HepG2 (cell line): ENCODE results near the gene RPS19. TPM values are rescaled to one million over a fixed set of nuclear protein-coding genes. Genes with fewer than 3 reads are reported as not detected.
A peak's percentile ranks its signal among the peaks of the same experiment; 100 is the strongest.

Experiments used
- ARNT ChIP-seq: fragments of 450-650 bp; IDR thresholded peaks from 2 replicates; pipeline ENCODE4 v1.6.1; 2017
- ATF7-NPFF ChIP-seq: sonication (generic); formaldehyde crosslinking; IDR thresholded peaks from 2 replicates; pipeline ENCODE4 v1.8.1; 2023; ENCODE audit warnings: mild to moderate bottlenecking, low read depth, missing genetic modification reagents, moderate library complexity
- CHD4 ChIP-seq: fragments of 200-600 bp; sonication (generic); IDR thresholded peaks from 2 replicates; pipeline ENCODE4 v1.7.0; 2017; ENCODE audit warnings: mild to moderate bottlenecking, low read length, borderline replicate concordance
- FOXK2 ChIP-seq: fragments of 450-650 bp; IDR thresholded peaks from 2 replicates; pipeline ENCODE4 v1.6.1; 2016
- HOXA3 ChIP-seq: sonication (generic); formaldehyde crosslinking; IDR thresholded peaks from 2 replicates; pipeline ENCODE4 v1.5.0; 2020; ENCODE audit warnings: missing genetic modification reagents
- HOXA7 ChIP-seq: sonication (generic); formaldehyde crosslinking; IDR thresholded peaks from 2 replicates; pipeline ENCODE4 v1.8.1; 2022; ENCODE audit warnings: mild to moderate bottlenecking, missing genetic modification reagents, moderate library complexity
- IRF2 ChIP-seq: IDR thresholded peaks from 2 replicates; pipeline ENCODE4 v1.6.1; 2018; ENCODE audit warnings: missing genetic modification reagents, missing compliant biosample characterization
- MTA3 ChIP-seq: sonication (generic); formaldehyde crosslinking; IDR thresholded peaks from 2 replicates; pipeline ENCODE4 v1.4.0; 2020; ENCODE audit warnings: missing genetic modification reagents
- SAFB2 ChIP-seq: sonication (generic); formaldehyde crosslinking; IDR thresholded peaks from 2 replicates; pipeline ENCODE4 v1.5.1; 2020; ENCODE audit warnings: missing genetic modification reagents, low read depth, mild to moderate bottlenecking, borderline replicate concordance
- SMARCE1 ChIP-seq: fragments of 450-650 bp; IDR thresholded peaks from 2 replicates; pipeline ENCODE4 v1.6.1; 2017; ENCODE audit warnings: borderline replicate concordance
- SRF ChIP-seq: IDR thresholded peaks from 2 replicates; pipeline ENCODE4 v1.6.1; 2011; ENCODE audit warnings: mild to moderate bottlenecking, low read depth, low read length, moderate library complexity
- SYNCRIP ChIP-seq: fragments of 200-400 bp; formaldehyde crosslinking; IDR thresholded peaks from 2 replicates; pipeline ENCODE4 v1.6.1; 2018; ENCODE audit warnings: mild to moderate bottlenecking, low read depth, low read length; ENCODE audit not compliant: insufficient read depth
- TBX3 ChIP-seq: fragments of 450-650 bp; IDR thresholded peaks from 2 replicates; pipeline ENCODE4 v1.6.1; 2017; ENCODE audit warnings: antibody characterized with exemption, mild to moderate bottlenecking, inconsistent platforms, borderline replicate concordance
- ZBTB20 ChIP-seq: sonication (generic); formaldehyde crosslinking; IDR thresholded peaks from 2 replicates; pipeline ENCODE4 v1.8.1; 2023; ENCODE audit warnings: missing genetic modification reagents, low read depth, mild to moderate bottlenecking, borderline replicate concordance
- ZFP36 ChIP-seq: fragments of 150-350 bp; IDR thresholded peaks from 2 replicates; pipeline ENCODE4 v1.6.1; 2018; ENCODE audit warnings: borderline replicate concordance, low read length, low read depth; ENCODE audit not compliant: partially characterized antibody
- ZKSCAN8 ChIP-seq: IDR thresholded peaks from 2 replicates; pipeline ENCODE4 v1.6.1; 2016; ENCODE audit warnings: borderline replicate concordance, missing genetic modification reagents, missing compliant biosample characterization
- ZMYM3 ChIP-seq: sonication (generic); formaldehyde crosslinking; IDR thresholded peaks from 2 replicates; pipeline ENCODE4 v1.5.1; 2020; ENCODE audit warnings: mild to moderate bottlenecking, missing genetic modification reagents
- ZNF207 ChIP-seq: fragments of 450-650 bp; IDR thresholded peaks from 2 replicates; pipeline ENCODE4 v1.6.1; 2016; ENCODE audit warnings: antibody characterized with exemption, borderline replicate concordance
- ZNF75D ChIP-seq: sonication (generic); formaldehyde crosslinking; IDR thresholded peaks from 2 replicates; pipeline ENCODE4 v1.8.1; 2023; ENCODE audit warnings: missing genetic modification reagents, mild to moderate bottlenecking, borderline replicate concordance
- polyA plus RNA-seq, 8 experiments: library from polyadenylated mRNA; depleted of rRNA in 3 of 8; stranded (reverse) in 7 of 8; unstranded in 1 of 8; fragments of >200 nt; fragmentation: Illumina TruSeq in 4 of 8; extraction: Trizol in 4 of 8; gene quantifications; 2 replicates each; pipeline versions ENCODE4 v1.2.1 to v1.2.3, GENCODE V29; 2011 to 2016; ENCODE audit warnings: low read depth in 4 of 8, missing spikeins in 1 of 8, mixed read lengths in 1 of 8; ENCODE audit not compliant: insufficient read depth in 1 of 8
- total RNA-seq, 5 experiments: library from RNA; depleted of rRNA; stranded (reverse); fragments of >200 nt; fragmentation: Illumina TruSeq; extraction: Trizol; gene quantifications; 2 replicates each; pipeline ENCODE4 v1.2.3, GENCODE V29; 2016; ENCODE audit warnings: low read depth in 1 of 5
- TF ChIP-seq, protein P1 (sequence below): sonication (generic); formaldehyde crosslinking; IDR thresholded peaks from 2 replicates; pipeline ENCODE4 v1.8.1; 2022; ENCODE audit warnings: low read depth, mild to moderate bottlenecking, missing genetic modification reagents
- TF ChIP-seq, protein P2 (sequence below): sonication (generic); formaldehyde crosslinking; IDR thresholded peaks from 2 replicates; pipeline ENCODE4 v1.8.0; 2022; ENCODE audit warnings: missing genetic modification reagents, mild to moderate bottlenecking, moderate library complexity, borderline replicate concordance
- TF ChIP-seq, protein P3 (sequence below): sonication (generic); formaldehyde crosslinking; conservative IDR thresholded peaks from 2 replicates; pipeline ENCODE4 v1.4.0; 2020; ENCODE audit warnings: mild to moderate bottlenecking, missing genetic modification reagents, moderate library complexity

RPS19 gene
- total and polyA plus RNA-seq, 2 of the 13 experiments (the other 11 are each of a cell fraction or from before 2014, with no cell fraction given), result 1,983 to 4,758 TPM

DNA sequence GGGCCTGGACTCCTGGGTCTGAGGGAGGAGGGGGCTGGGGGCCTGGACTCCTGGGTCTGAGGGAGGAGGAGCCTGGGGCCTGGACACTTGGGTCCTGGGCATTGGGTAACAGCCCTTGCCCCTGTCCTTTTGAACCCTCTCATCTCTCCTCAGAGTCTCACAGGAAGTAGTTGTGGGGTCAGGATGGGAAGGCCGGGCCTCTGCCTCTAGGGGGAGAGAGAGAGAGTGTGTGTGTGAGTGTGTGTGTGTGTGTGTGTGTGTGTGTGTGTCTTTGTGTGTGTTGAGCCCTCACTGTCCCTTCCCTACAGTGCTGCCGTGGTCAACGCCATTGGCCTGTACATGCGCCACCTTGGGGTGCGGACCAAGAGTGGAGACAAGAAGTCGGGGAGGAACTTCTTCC is 33.8 kb downstream of the RPS19 start (continued):
- TF ChIP-seq, protein P1, sequence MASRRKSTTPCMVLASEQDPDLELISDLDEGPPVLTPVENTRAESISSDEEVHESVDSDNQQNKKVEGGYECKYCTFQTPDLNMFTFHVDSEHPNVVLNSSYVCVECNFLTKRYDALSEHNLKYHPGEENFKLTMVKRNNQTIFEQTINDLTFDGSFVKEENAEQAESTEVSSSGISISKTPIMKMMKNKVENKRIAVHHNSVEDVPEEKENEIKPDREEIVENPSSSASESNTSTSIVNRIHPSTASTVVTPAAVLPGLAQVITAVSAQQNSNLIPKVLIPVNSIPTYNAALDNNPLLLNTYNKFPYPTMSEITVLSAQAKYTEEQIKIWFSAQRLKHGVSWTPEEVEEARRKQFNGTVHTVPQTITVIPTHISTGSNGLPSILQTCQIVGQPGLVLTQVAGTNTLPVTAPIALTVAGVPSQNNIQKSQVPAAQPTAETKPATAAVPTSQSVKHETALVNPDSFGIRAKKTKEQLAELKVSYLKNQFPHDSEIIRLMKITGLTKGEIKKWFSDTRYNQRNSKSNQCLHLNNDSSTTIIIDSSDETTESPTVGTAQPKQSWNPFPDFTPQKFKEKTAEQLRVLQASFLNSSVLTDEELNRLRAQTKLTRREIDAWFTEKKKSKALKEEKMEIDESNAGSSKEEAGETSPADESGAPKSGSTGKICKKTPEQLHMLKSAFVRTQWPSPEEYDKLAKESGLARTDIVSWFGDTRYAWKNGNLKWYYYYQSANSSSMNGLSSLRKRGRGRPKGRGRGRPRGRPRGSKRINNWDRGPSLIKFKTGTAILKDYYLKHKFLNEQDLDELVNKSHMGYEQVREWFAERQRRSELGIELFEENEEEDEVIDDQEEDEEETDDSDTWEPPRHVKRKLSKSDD (CRISPR knock-in tag), result peak; percentile 36; the same call in 1 of the 2 replicates
- TF ChIP-seq MTA3 (CRISPR knock-in tag), result no peak
- TF ChIP-seq ZBTB20, result no peak
- TF ChIP-seq, protein P2, sequence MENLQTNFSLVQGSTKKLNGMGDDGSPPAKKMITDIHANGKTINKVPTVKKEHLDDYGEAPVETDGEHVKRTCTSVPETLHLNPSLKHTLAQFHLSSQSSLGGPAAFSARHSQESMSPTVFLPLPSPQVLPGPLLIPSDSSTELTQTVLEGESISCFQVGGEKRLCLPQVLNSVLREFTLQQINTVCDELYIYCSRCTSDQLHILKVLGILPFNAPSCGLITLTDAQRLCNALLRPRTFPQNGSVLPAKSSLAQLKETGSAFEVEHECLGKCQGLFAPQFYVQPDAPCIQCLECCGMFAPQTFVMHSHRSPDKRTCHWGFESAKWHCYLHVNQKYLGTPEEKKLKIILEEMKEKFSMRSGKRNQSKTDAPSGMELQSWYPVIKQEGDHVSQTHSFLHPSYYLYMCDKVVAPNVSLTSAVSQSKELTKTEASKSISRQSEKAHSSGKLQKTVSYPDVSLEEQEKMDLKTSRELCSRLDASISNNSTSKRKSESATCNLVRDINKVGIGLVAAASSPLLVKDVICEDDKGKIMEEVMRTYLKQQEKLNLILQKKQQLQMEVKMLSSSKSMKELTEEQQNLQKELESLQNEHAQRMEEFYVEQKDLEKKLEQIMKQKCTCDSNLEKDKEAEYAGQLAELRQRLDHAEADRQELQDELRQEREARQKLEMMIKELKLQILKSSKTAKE (CRISPR knock-in tag), result peak; percentile 46; the same call in 1 of the 2 replicates
- no peak for TF ChIP-seq ZKSCAN8 (CRISPR knock-in tag)
- TF ChIP-seq ZNF75D (CRISPR knock-in tag), result no peak
- TF ChIP-seq, protein P3, sequence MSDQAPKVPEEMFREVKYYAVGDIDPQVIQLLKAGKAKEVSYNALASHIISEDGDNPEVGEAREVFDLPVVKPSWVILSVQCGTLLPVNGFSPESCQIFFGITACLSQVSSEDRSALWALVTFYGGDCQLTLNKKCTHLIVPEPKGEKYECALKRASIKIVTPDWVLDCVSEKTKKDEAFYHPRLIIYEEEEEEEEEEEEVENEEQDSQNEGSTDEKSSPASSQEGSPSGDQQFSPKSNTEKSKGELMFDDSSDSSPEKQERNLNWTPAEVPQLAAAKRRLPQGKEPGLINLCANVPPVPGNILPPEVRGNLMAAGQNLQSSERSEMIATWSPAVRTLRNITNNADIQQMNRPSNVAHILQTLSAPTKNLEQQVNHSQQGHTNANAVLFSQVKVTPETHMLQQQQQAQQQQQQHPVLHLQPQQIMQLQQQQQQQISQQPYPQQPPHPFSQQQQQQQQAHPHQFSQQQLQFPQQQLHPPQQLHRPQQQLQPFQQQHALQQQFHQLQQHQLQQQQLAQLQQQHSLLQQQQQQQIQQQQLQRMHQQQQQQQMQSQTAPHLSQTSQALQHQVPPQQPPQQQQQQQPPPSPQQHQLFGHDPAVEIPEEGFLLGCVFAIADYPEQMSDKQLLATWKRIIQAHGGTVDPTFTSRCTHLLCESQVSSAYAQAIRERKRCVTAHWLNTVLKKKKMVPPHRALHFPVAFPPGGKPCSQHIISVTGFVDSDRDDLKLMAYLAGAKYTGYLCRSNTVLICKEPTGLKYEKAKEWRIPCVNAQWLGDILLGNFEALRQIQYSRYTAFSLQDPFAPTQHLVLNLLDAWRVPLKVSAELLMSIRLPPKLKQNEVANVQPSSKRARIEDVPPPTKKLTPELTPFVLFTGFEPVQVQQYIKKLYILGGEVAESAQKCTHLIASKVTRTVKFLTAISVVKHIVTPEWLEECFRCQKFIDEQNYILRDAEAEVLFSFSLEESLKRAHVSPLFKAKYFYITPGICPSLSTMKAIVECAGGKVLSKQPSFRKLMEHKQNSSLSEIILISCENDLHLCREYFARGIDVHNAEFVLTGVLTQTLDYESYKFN, result peak; percentile 55
- no peak for TF ChIP-seq TBX3
- TF ChIP-seq IRF2 (CRISPR knock-in tag), result no peak
- no peak for TF ChIP-seq FOXK2
- TF ChIP-seq CHD4, result no peak
- no peak for TF ChIP-seq ARNT
- TF ChIP-seq ZMYM3 (CRISPR knock-in tag), result peak; percentile 64; the same call in 1 of the 2 replicates
- no peak for TF ChIP-seq SRF
- no peak for TF ChIP-seq ATF7-NPFF
- no peak for TF ChIP-seq HOXA3
- no peak for TF ChIP-seq HOXA7
- no peak for TF ChIP-seq ZFP36
- TF ChIP-seq SYNCRIP, result no peak
- TF ChIP-seq SAFB2 (CRISPR knock-in tag), result no peak
- no peak for TF ChIP-seq ZNF207
- TF ChIP-seq SMARCE1, result no peak
